Gastrocnemius medialis (tissue), 4 donors: ENCODE measurements around the gene PRPS1. TPM values are rescaled to one million over a fixed set of nuclear protein-coding genes. Genes with fewer than 3 reads are reported as not detected.
"Not testable (repeated sequence)": the region's sequence is repeated elsewhere in the genome, so short reads cannot be mapped to it uniquely, and the experiment has no call there.

Experiments
- ATAC-seq, 2 donors: fragments of 150-250 bp; one replicate each; pipeline ENCODE4 v1.9.1; 2016
- DNase-seq, 2 donors: peaks; one replicate each; pipeline ENCODE4 v3.0.0-alpha.2; 2019
- H3K27ac ChIP-seq, 4 donors: fragments of 200-600 bp; sonication (generic); 1 replicate in 1 of 4; 2 replicates in 3 of 4; pipeline ENCODE4 v1.5.1; 2016 to 2018; ENCODE audit warnings: mild to moderate bottlenecking in 2 of 4, moderate library complexity in 1 of 4
- H3K27me3 ChIP-seq, 3 donors: fragments of 200-600 bp; sonication (generic) in 2 of 3; 1 replicate in 1 of 3; 2 replicates in 2 of 3; pipeline versions ENCODE4 v1.5.1 to v1.6.0; 2016 to 2019; ENCODE audit warnings: mild to moderate bottlenecking in 1 of 3, moderate library complexity in 1 of 3
- H3K36me3 ChIP-seq, 2 donors: fragments of 200-600 bp; sonication (generic) in 1 of 2; one replicate each; pipeline ENCODE4 v1.5.1; 2017 to 2018
- H3K4me1 ChIP-seq, 2 donors: fragments of 200-600 bp; sonication (generic) in 1 of 2; one replicate each; pipeline ENCODE4 v1.5.1; 2016 to 2017; ENCODE audit warnings: mild to moderate bottlenecking in 2 of 2
- H3K4me3 ChIP-seq, 4 donors: fragments of 200-600 bp; sonication (generic) in 3 of 4; 1 replicate in 1 of 4; 2 replicates in 3 of 4; pipeline ENCODE4 v1.5.1; 2016 to 2019; ENCODE audit warnings: mild to moderate bottlenecking in 2 of 4
- H3K9me3 ChIP-seq, 3 donors: fragments of 200-600 bp; sonication (generic) in 2 of 3; 1 replicate in 1 of 3; 2 replicates in 2 of 3; pipeline ENCODE4 v1.5.1; 2016 to 2019
- CTCF ChIP-seq, 5 experiments: fragments of 450-650 bp in 3 of 5; fragments of 200-600 bp in 2 of 5; sonication (generic) in 2 of 5; IDR thresholded peaks in 4 of 5; conservative IDR thresholded peaks in 1 of 5; 1 replicate in 4 of 5; 2 replicates in 1 of 5; pipeline ENCODE4 v1.5.1; 2016 to 2019; ENCODE audit warnings: antibody characterized with exemption in 5 of 5, mild to moderate bottlenecking in 3 of 5, moderate library complexity in 3 of 5
- POLR2A ChIP-seq, 2 donors: fragments of 450-650 bp; IDR thresholded peaks; one replicate each; pipeline ENCODE4 v1.6.1; 2017; ENCODE audit warnings: antibody characterized with exemption in 2 of 2, mild to moderate bottlenecking in 2 of 2, moderate library complexity in 2 of 2
- in situ Hi-C, 4 donors: fragments of 200-750 bp; cut with MboI; loops; one replicate each; pipeline versions ENCODE4 v1.15.0 to v1.8.0; 2017; ENCODE audit warnings: low sequenced_read_pairs in 4 of 4
- intact Hi-C: fragments of 100-400 bp; cut with DNase I; formaldehyde crosslinking; loops from one replicate; pipeline ENCODE4 v1.15.1; 2023; ENCODE audit warnings: low total_unique reads
- total RNA-seq, 4 donors: library from RNA; depleted of rRNA; stranded (reverse); fragments of >200 nt; gene quantifications; one replicate each; pipeline versions ENCODE4 v1.1.0 to v1.2.3, GENCODE V29; 2016

PRPS1 gene
- total RNA-seq, 4 donors from 2014 or later, result 19.6 to 46.0 (median 30.9) TPM

- Histone ChIP-seq H3K27ac (peak overlapping the region; percentile 58 to 74 (median 71)), H3K36me3 (no peaks in the 10 kb centered on the region), H3K4me1 (peaks cover 13 to 16% of the 10 kb centered on the region in 2 donors), H3K27me3 (no peaks in the 10 kb centered on the region), H3K4me3 (no peak overlapping the region), H3K9me3 (no peaks in the 10 kb centered on the region)
- no peak for ATAC-seq
- no peak for TF ChIP-seq CTCF (IDR thresholded peaks at IDR 0.05 in 4 of 5, conservative IDR thresholded peaks at IDR 0.05 in 1 of 5)
- no peak for TF ChIP-seq POLR2A (IDR thresholded peaks at IDR 0.05)
- in situ Hi-C loops (no loop called here), intact Hi-C loops (no loop called here)
- DNase-seq, result no peak
These were observed 55.6 kb downstream of the PRPS1 start for GRCh38 chrX:107683931-107684330.

GRCh38 chrX:107684956-107685385 is 56.7 kb downstream of the PRPS1 start:
- H3K4me3 ChIP-seq, result no peak overlapping the region
- H3K27ac ChIP-seq, result peak overlapping the region; percentile 52 to 74 (median 66)
- ATAC-seq, result peak; percentile 69 to 82
- TF ChIP-seq CTCF (IDR thresholded peaks at IDR 0.05 in 4 of 5, conservative IDR thresholded peaks at IDR 0.05 in 1 of 5) (no peak), POLR2A (IDR thresholded peaks at IDR 0.05) (peak in 1 of 2 donors; percentile 55)
- intact Hi-C loops (no loop called here), in situ Hi-C loops (no loop called here)
- peak; percentile 74 to 80 for DNase-seq
- H3K36me3 ChIP-seq, result no peaks in the 10 kb centered on the region
- H3K27me3 ChIP-seq, result no peaks in the 10 kb centered on the region
- H3K9me3 ChIP-seq, result no peaks in the 10 kb centered on the region
- H3K4me1 ChIP-seq, result peaks cover 13 to 16% of the 10 kb centered on the region in 2 donors

GRCh38 chrX:107685586-107685985 is 57.3 kb downstream of the PRPS1 start:
- H3K4me3 ChIP-seq, in situ Hi-C loops, H3K9me3 ChIP-seq, intact Hi-C loops, DNase-seq, ATAC-seq, H3K36me3 ChIP-seq, H3K27me3 ChIP-seq: not testable (repeated sequence)
- peaks cover 13 to 16% of the 10 kb centered on the region in 2 donors for H3K4me1 ChIP-seq
- peak overlapping the region; percentile 52 to 74 (median 66) for H3K27ac ChIP-seq

- peak overlapping the region in 3 of 4 donors; percentile 58 to 74 (median 73) for H3K27ac ChIP-seq
- no peak for ATAC-seq
These were observed 57.7 kb downstream of the PRPS1 start for GRCh38 chrX:107686026-107686425.

GRCh38 chrX:107686792-107687191 is 58.5 kb downstream of the PRPS1 start:
- Histone ChIP-seq H3K27me3 (no peaks in the 10 kb centered on the region), H3K36me3 (no peaks in the 10 kb centered on the region), H3K4me3 (no peak overlapping the region), H3K9me3 (no peaks in the 10 kb centered on the region), H3K27ac (no peak overlapping the region), H3K4me1 (peaks cover 13 to 16% of the 10 kb centered on the region in 2 donors)
- in situ Hi-C loops (no loop called here), intact Hi-C loops (no loop called here)
- TF ChIP-seq CTCF (IDR thresholded peaks at IDR 0.05 in 4 of 5, conservative IDR thresholded peaks at IDR 0.05 in 1 of 5), result no peak
- no peak for TF ChIP-seq POLR2A (IDR thresholded peaks at IDR 0.05)
- ATAC-seq (no peak), DNase-seq (no peak)

More at GRCh38 chrX:107686026-107686425, 57.7 kb downstream of the PRPS1 start:
- Histone ChIP-seq H3K36me3 (no peaks in the 10 kb centered on the region), H3K9me3 (no peaks in the 10 kb centered on the region), H3K27me3 (no peaks in the 10 kb centered on the region), H3K4me1 (peaks cover 13 to 16% of the 10 kb centered on the region in 2 donors), H3K4me3 (no peak overlapping the region)
- TF ChIP-seq CTCF (IDR thresholded peaks at IDR 0.05 in 4 of 5, conservative IDR thresholded peaks at IDR 0.05 in 1 of 5), result no peak
- no peak for TF ChIP-seq POLR2A (IDR thresholded peaks at IDR 0.05)
- intact Hi-C loops, result no loop called here
- in situ Hi-C loops, result no loop called here
- DNase-seq, result no peak
